Panc1 (cell line): Measurements from ENCODE around the gene LIMK2. TPM values are rescaled to one million over a fixed set of nuclear protein-coding genes. Genes with fewer than 3 reads are reported as not detected.

Experiments used
- ATAC-seq: fragments of 200-7000 bp; cut with Tn5 transposase; 2 replicates; pipeline ENCODE4 v1.9.1; 2020; ENCODE audit warnings: mild to moderate bottlenecking, moderate library complexity
- BruUV-seq: library from RNA; stranded (reverse); fragments of 400-500 nt; replicated peaks from 2 replicates; lab custom pipeline; 2021; lab: Mats Ljungman, UMichigan
- CTCF ChIA-PET: fragments of 300-600 bp; sonication (Branson Sonifier 250); formaldehyde crosslinking; loops from one replicate; lab custom pipeline; 2022; ENCODE audit warnings: antibody characterized with exemption; lab: Charles Lee
- POLR2A ChIA-PET: fragments of 300-600 bp; sonication (Branson Sonifier 250); formaldehyde crosslinking; loops from one replicate; lab custom pipeline; 2022; ENCODE audit warnings: antibody characterized with exemption; lab: Charles Lee
- DNase-seq: peaks from one replicate; pipeline ENCODE4 v3.0.0-alpha.2; 2010; ENCODE audit warnings: low read depth, low spot score
- H3K27ac ChIP-seq: 2 replicates; pipeline ENCODE4 v1.5.1; 2011; ENCODE audit warnings: mild to moderate bottlenecking, low read length, inconsistent platforms
- H3K27me3 ChIP-seq: fragments of 200-500 bp; sonication (Bioruptor generic); 2 replicates; pipeline ENCODE4 v1.6.0; 2014; ENCODE audit warnings: low read length, inconsistent platforms; ENCODE audit not compliant: control insufficient read depth, insufficient read depth
- H3K36me3 ChIP-seq: fragments of 200-500 bp; sonication (Bioruptor generic); 2 replicates; pipeline ENCODE4 v1.5.1; 2014; ENCODE audit warnings: inconsistent platforms, mild to moderate bottlenecking, low read length, moderate library complexity; ENCODE audit not compliant: control insufficient read depth, insufficient read depth
- H3K4me1 ChIP-seq: 2 replicates; pipeline ENCODE4 v1.5.1; 2011; ENCODE audit warnings: inconsistent platforms, mild to moderate bottlenecking, low read length, moderate library complexity; ENCODE audit not compliant: control insufficient read depth, insufficient read depth
- H3K4me3 ChIP-seq, 2 experiments: 2 replicates each; pipeline ENCODE4 v1.5.1; 2011 to 2012; ENCODE audit warnings: low read depth in 2 of 2, low read length in 2 of 2, mild to moderate bottlenecking in 2 of 2, inconsistent platforms in 1 of 2, moderate library complexity in 1 of 2
- H3K9me3 ChIP-seq: fragments of 200-500 bp; sonication (Bioruptor generic); 2 replicates; pipeline ENCODE4 v1.5.1; 2014; ENCODE audit warnings: low read depth, mild to moderate bottlenecking, inconsistent platforms, low read length, moderate library complexity; ENCODE audit not compliant: control insufficient read depth, insufficient read depth
- CTCF ChIP-seq: fragments of 450-650 bp; IDR thresholded peaks from 2 replicates; pipeline ENCODE4 v1.5.1; 2017; ENCODE audit warnings: mild to moderate bottlenecking
- POLR2AphosphoS5 ChIP-seq: IDR thresholded peaks from 2 replicates; pipeline ENCODE4 v1.6.1; 2012; ENCODE audit warnings: mild to moderate bottlenecking, low read depth, low read length, moderate library complexity
- SIN3A ChIP-seq: IDR thresholded peaks from 2 replicates; pipeline ENCODE4 v1.6.1; 2012; ENCODE audit warnings: low read depth, mild to moderate bottlenecking, low read length, moderate library complexity, borderline replicate concordance; ENCODE audit not compliant: insufficient read depth
- TCF7L2 ChIP-seq: IDR thresholded peaks from 2 replicates; pipeline ENCODE4 v1.6.1; 2011; ENCODE audit warnings: mild to moderate bottlenecking, low read depth, low read length, inconsistent platforms
- in situ Hi-C: cut with HindIII; loops from 2 replicates; pipeline ENCODE4 v1.10.0; 2016; ENCODE audit warnings: low sequenced_read_pairs, low pct_unique_long_range_greater_than_20kb
- intact Hi-C: fragments of 100-400 bp; cut with micrococcal nuclease; formaldehyde crosslinking; loops from one replicate; pipeline ENCODE4 v1.10.0; 2022; ENCODE audit not compliant: unreplicated experiment
- total RNA-seq: library from RNA; stranded (reverse); gene quantifications from one replicate; pipeline ENCODE4 v1.2.1, GENCODE V29; 2021; ENCODE audit not compliant: unreplicated experiment
- TF ChIP-seq, protein P1 (sequence below), 2 experiments: IDR thresholded peaks; 2 replicates each; pipeline ENCODE4 v1.6.1; 2011 to 2012; ENCODE audit warnings: low read depth in 2 of 2, control low read depth in 1 of 2, low read length in 1 of 2, mild to moderate bottlenecking in 1 of 2, moderate library complexity in 1 of 2; ENCODE audit not compliant: insufficient read depth in 1 of 2

Gene LIMK2
- total RNA-seq, 1 experiment from 2014 or later, result 12.6 TPM

GRCh38 chr22:31321421-31321820 lies 109.3 kb downstream of the LIMK2 start:
- Histone ChIP-seq H3K36me3 (no peaks in the 10 kb centered on the region), H3K9me3 (no peaks in the 10 kb centered on the region), H3K4me3 (no peak overlapping the region), H3K27ac (no peak overlapping the region), H3K4me1 (no peaks in the 10 kb centered on the region), H3K27me3 (no peaks in the 10 kb centered on the region)
- no peak for TF ChIP-seq TCF7L2
- TF ChIP-seq CTCF, result no peak
- no peak for TF ChIP-seq POLR2AphosphoS5
- TF ChIP-seq SIN3A, result no peak
- TF ChIP-seq, protein P1, sequence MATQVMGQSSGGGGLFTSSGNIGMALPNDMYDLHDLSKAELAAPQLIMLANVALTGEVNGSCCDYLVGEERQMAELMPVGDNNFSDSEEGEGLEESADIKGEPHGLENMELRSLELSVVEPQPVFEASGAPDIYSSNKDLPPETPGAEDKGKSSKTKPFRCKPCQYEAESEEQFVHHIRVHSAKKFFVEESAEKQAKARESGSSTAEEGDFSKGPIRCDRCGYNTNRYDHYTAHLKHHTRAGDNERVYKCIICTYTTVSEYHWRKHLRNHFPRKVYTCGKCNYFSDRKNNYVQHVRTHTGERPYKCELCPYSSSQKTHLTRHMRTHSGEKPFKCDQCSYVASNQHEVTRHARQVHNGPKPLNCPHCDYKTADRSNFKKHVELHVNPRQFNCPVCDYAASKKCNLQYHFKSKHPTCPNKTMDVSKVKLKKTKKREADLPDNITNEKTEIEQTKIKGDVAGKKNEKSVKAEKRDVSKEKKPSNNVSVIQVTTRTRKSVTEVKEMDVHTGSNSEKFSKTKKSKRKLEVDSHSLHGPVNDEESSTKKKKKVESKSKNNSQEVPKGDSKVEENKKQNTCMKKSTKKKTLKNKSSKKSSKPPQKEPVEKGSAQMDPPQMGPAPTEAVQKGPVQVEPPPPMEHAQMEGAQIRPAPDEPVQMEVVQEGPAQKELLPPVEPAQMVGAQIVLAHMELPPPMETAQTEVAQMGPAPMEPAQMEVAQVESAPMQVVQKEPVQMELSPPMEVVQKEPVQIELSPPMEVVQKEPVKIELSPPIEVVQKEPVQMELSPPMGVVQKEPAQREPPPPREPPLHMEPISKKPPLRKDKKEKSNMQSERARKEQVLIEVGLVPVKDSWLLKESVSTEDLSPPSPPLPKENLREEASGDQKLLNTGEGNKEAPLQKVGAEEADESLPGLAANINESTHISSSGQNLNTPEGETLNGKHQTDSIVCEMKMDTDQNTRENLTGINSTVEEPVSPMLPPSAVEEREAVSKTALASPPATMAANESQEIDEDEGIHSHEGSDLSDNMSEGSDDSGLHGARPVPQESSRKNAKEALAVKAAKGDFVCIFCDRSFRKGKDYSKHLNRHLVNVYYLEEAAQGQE (IDR thresholded peaks at IDR 0.05; ENCODE audit: insufficient read depth in 1 of 2, low read depth in 2 of 2, low read length in 1 of 2), result no peak
- BruUV-seq, result no TSS peak
- intact Hi-C loops (no loop called here), in situ Hi-C loops (no loop called here)
- POLR2A ChIA-PET, result no interaction called here
- DNase-seq (no peak), ATAC-seq (no peak)
- CTCF ChIA-PET, result interaction anchor here (1.2 kb wide), 1 partner anchor 8 kb away, joined by 4 read pairs; no protein-coding TSS in a partner anchor

DNA sequence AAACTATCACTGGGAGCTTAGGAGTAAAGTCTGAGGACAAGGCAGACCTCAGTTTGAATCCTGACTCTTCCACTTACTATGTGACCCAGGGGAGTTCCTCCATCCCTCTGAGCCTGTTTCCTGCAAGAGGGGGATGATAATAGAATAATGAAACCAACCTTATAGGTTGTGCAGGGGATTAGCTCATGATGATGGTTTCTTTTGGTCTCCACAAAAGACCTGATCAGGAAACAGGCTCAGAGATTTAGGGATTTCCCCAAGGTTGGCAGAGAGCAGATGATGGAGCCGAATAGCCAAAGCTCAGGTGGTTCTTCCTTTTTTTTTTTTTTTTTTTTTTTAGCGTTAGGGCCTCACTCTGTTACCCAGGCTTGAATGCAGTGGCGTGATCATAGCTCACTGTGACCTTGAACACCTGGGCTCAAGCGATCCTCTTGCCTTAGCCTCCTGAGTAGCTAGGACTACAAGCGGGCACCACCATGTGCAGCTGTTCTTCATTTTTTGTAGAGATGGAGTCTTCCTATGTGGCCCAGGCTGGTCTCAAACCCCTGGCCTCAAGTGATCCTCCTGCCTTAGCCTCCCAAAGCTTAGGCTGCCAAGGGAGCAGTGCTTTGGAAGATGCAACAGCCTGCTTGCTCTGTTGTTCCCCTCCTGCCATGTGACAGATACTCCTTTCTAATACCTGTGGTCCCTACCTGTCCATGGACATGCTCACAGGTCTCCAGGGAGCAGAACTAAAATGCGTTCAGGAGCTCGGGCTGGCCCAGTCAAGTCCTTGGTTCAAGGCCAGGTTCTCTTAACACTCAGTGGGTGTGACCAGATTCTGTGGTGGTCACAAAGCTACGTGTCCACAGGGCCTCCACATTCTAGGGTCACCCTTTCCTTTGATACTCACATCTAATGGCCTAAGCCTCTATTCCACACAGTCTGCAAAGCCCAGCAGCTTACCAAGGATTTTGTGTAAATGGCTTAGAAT lies 111.8 kb downstream of the LIMK2 start:
- BruUV-seq, result no TSS peak
- intact Hi-C loops, result no loop called here

More for the DNA sequence above, 111.8 kb downstream of the LIMK2 start:
- POLR2A ChIA-PET, result interaction anchor here (0.7 kb wide), 1 partner anchor 199 kb away, joined by 3 read pairs; no protein-coding TSS in a partner anchor
- no peaks in the 10 kb centered on the region for H3K9me3 ChIP-seq
- no peaks in the 10 kb centered on the region for H3K27me3 ChIP-seq
- no peak for ATAC-seq
- H3K27ac ChIP-seq, result no peak overlapping the region
- CTCF ChIA-PET, result interaction anchor here (0.6 to 1.1 kb wide), 2 partner anchors 8 to 11 kb away, joined by 3 to 6 read pairs; no protein-coding TSS in a partner anchor
- H3K4me3 ChIP-seq, result no peak overlapping the region
- in situ Hi-C loops, result no loop called here
- H3K4me1 ChIP-seq, result no peaks in the 10 kb centered on the region
- no peak for DNase-seq
- no peaks in the 10 kb centered on the region for H3K36me3 ChIP-seq
- no peak for TF ChIP-seq TCF7L2
- TF ChIP-seq, protein P1 (IDR thresholded peaks at IDR 0.05; ENCODE audit: insufficient read depth in 1 of 2, low read depth in 2 of 2, low read length in 1 of 2), result no peak
